Liver (tissue), 9 donors: ENCODE data around the gene DTWD2. TPM values are rescaled to one million over a fixed set of nuclear protein-coding genes. Genes with fewer than 3 reads are reported as not detected.
A peak's percentile ranks its signal among the peaks of the same experiment; 100 is the strongest.

ENCODE experiments used
- DNase-seq: peaks from one replicate; pipeline ENCODE4 v3.0.0-alpha.2; 2017; ENCODE audit warnings: low spot score
- H3K27ac ChIP-seq, 2 donors: one replicate each; pipeline ENCODE4 v1.7.0; 2013; ENCODE audit warnings: inconsistent platforms in 2 of 2, low read length in 2 of 2, control low read depth in 1 of 2, low read depth in 1 of 2, mild to moderate bottlenecking in 1 of 2
- H3K27me3 ChIP-seq, 4 donors: one replicate each; pipeline versions ENCODE4 v1.6.1 to v1.7.0; 2013; ENCODE audit warnings: low read length in 3 of 4, inconsistent platforms in 1 of 4, mild to moderate bottlenecking in 1 of 4, moderate library complexity in 1 of 4; ENCODE audit not compliant: control insufficient read depth in 4 of 4, insufficient read depth in 4 of 4
- H3K36me3 ChIP-seq, 4 donors: one replicate each; pipeline versions ENCODE4 v1.6.1 to v1.7.0; 2013; ENCODE audit warnings: low read length in 3 of 4, mild to moderate bottlenecking in 3 of 4, low read depth in 1 of 4, moderate library complexity in 1 of 4; ENCODE audit not compliant: control insufficient read depth in 4 of 4, insufficient read depth in 3 of 4
- H3K4me1 ChIP-seq, 4 donors: one replicate each; pipeline versions ENCODE4 v1.6.1 to v1.7.0; 2013; ENCODE audit warnings: low read length in 3 of 4, mild to moderate bottlenecking in 3 of 4, moderate library complexity in 1 of 4; ENCODE audit not compliant: control insufficient read depth in 4 of 4, insufficient read depth in 4 of 4
- H3K4me3 ChIP-seq, 3 donors: one replicate each; pipeline versions ENCODE4 v1.6.1 to v1.7.0; 2013; ENCODE audit warnings: low read length in 3 of 3, control low read depth in 1 of 3, low read depth in 1 of 3, mild to moderate bottlenecking in 1 of 3
- H3K9ac ChIP-seq, 2 donors: one replicate each; pipeline ENCODE4 v1.7.0; 2013; ENCODE audit warnings: low read length in 2 of 2, mild to moderate bottlenecking in 2 of 2, moderate library complexity in 2 of 2, control low read depth in 1 of 2, low read depth in 1 of 2
- H3K9me3 ChIP-seq, 4 donors: one replicate each; pipeline versions ENCODE4 v1.6.1 to v1.7.0; 2013; ENCODE audit warnings: low read length in 3 of 4; ENCODE audit not compliant: control insufficient read depth in 4 of 4
- EGR1 ChIP-seq, 2 donors: IDR thresholded peaks; 2 replicates each; pipeline ENCODE4 v1.6.1; 2016 to 2018; ENCODE audit warnings: antibody characterized with exemption in 2 of 2, low read depth in 2 of 2
- FOXA2 ChIP-seq: IDR thresholded peaks from 2 replicates; pipeline ENCODE4 v1.6.1; 2016; ENCODE audit warnings: antibody characterized with exemption
- HNF4A ChIP-seq, 2 donors: conservative IDR thresholded peaks; 2 replicates each; pipeline ENCODE4 v1.6.1; 2016; ENCODE audit warnings: antibody characterized with exemption in 2 of 2, mild to moderate bottlenecking in 2 of 2
- RAD21 ChIP-seq, 2 donors: IDR thresholded peaks; 2 replicates each; pipeline ENCODE4 v1.6.1; 2016; ENCODE audit warnings: antibody characterized with exemption in 2 of 2, mild to moderate bottlenecking in 2 of 2
- SP1 ChIP-seq: IDR thresholded peaks from 2 replicates; pipeline ENCODE4 v1.6.1; 2018; ENCODE audit warnings: antibody characterized with exemption, mild to moderate bottlenecking
- YY1 ChIP-seq: IDR thresholded peaks from 2 replicates; pipeline ENCODE4 v1.6.1; 2016; ENCODE audit warnings: antibody characterized with exemption, mild to moderate bottlenecking
- WGBS: extraction: QIAGEN DNeasy Blood & Tissue Kit; methylation state at CpG from one replicate; pipeline ENCODE4 v1.1.7; 2013; 5-methylcytosine and 5-hydroxymethylcytosine counted together
- polyA plus RNA-seq, 2 donors: library from polyadenylated mRNA; stranded (reverse) in 1 of 2; unstranded in 1 of 2; fragments of 200-250 nt in 1 of 2; fragments of >200 nt in 1 of 2; fragmentation: Nextera tagmentation in 1 of 2; extraction: Ambion mirVana in 1 of 2; gene quantifications; one replicate each; pipeline versions ENCODE4 v1.2.1 to v1.2.3, GENCODE V29; 2013 to 2015
- total RNA-seq, 2 donors: library from RNA; depleted of rRNA; stranded (reverse); fragments of >200 nt; gene quantifications; one replicate each; pipeline ENCODE4 v1.2.3, GENCODE V29; 2014
- TF ChIP-seq, protein P1 (sequence below): fragments of 150-350 bp; IDR thresholded peaks from 2 replicates; pipeline ENCODE4 v1.5.1; 2017; ENCODE audit warnings: improper control_type of control experiment, low read depth, low read length; ENCODE audit not compliant: missing input control
- TF ChIP-seq, protein P2 (sequence below): IDR thresholded peaks from 2 replicates; pipeline ENCODE4 v1.6.1; 2016; ENCODE audit warnings: antibody characterized with exemption
- donor health status: healthy.
- donor health status: healthy.
- donor health status: healthy.
- donor health status: healthy.
- donor health status: healthy.

Gene DTWD2
- total and polyA plus RNA-seq, 4 donors = 2.3 to 10.7 (median 4.3) TPM

DNA sequence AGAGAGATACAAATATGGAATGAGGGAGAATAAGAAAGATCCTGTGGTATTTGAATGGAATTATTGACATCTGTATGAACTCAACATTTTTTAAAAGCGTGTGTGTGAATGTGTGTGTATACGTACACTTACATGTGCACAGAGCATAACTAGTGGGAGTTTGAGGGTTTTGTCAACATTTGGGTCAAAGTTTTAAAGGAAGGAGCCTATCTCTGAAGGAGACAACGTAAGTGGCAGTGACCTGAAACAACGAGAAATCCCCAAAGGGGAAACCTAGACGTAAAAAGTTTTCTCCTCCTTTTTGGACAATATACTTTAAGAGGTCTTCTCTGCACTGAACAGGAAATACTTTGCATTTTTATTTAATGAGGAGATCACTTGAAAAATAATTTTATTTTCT is 40.2 kb upstream of the DTWD2 start:
- Histone ChIP-seq H3K9ac (no peak overlapping the region), H3K27me3 (no peaks in the 10 kb centered on the region), H3K4me1 (no peaks in the 10 kb centered on the region), H3K36me3 (no peaks in the 10 kb centered on the region), H3K27ac (no peak overlapping the region), H3K9me3 (no peaks in the 10 kb centered on the region), H3K4me3 (no peak overlapping the region)
- WGBS = 90% methylated on average over 5 of the region's 5 CpGs
- DNase-seq = no peak
- TF ChIP-seq, protein P1, sequence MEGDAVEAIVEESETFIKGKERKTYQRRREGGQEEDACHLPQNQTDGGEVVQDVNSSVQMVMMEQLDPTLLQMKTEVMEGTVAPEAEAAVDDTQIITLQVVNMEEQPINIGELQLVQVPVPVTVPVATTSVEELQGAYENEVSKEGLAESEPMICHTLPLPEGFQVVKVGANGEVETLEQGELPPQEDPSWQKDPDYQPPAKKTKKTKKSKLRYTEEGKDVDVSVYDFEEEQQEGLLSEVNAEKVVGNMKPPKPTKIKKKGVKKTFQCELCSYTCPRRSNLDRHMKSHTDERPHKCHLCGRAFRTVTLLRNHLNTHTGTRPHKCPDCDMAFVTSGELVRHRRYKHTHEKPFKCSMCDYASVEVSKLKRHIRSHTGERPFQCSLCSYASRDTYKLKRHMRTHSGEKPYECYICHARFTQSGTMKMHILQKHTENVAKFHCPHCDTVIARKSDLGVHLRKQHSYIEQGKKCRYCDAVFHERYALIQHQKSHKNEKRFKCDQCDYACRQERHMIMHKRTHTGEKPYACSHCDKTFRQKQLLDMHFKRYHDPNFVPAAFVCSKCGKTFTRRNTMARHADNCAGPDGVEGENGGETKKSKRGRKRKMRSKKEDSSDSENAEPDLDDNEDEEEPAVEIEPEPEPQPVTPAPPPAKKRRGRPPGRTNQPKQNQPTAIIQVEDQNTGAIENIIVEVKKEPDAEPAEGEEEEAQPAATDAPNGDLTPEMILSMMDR = no peak
- TF ChIP-seq SP1 = no peak
- TF ChIP-seq, protein P2, sequence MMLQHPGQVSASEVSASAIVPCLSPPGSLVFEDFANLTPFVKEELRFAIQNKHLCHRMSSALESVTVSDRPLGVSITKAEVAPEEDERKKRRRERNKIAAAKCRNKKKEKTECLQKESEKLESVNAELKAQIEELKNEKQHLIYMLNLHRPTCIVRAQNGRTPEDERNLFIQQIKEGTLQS = no peak
- no peak for TF ChIP-seq FOXA2

DNA sequence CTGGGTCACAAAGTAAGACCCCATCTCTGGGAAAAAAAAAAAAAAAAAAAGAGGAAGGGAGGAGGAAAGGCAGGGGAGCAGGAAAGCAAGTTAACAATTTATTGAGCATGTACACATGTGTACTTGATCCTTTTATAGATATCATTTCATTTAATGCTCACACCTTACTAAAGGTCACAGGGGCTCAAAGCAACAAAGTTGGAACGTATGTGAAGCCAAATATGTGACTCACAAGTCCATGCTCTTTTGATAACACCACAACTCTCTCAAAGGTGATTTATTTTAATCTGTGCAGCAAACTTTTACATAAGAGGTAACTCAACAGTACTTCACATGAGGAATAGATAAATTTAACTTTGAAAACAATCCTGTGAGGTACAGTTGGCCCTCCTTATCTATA is 34.4 kb upstream of the DTWD2 start:
- no peak for DNase-seq
- no peaks in the 10 kb centered on the region for H3K9me3 ChIP-seq
- H3K9ac ChIP-seq = no peak overlapping the region
- no peaks in the 10 kb centered on the region for H3K36me3 ChIP-seq
- H3K27me3 ChIP-seq = no peaks in the 10 kb centered on the region
- no peak overlapping the region for H3K27ac ChIP-seq
- H3K4me1 ChIP-seq = no peaks in the 10 kb centered on the region
- TF ChIP-seq YY1 (no peak), HNF4A (conservative IDR thresholded peaks at IDR 0.05) (no peak)
- H3K4me3 ChIP-seq = no peak overlapping the region
- WGBS = 14% methylated on average over 1 of the region's 1 CpG

DNA sequence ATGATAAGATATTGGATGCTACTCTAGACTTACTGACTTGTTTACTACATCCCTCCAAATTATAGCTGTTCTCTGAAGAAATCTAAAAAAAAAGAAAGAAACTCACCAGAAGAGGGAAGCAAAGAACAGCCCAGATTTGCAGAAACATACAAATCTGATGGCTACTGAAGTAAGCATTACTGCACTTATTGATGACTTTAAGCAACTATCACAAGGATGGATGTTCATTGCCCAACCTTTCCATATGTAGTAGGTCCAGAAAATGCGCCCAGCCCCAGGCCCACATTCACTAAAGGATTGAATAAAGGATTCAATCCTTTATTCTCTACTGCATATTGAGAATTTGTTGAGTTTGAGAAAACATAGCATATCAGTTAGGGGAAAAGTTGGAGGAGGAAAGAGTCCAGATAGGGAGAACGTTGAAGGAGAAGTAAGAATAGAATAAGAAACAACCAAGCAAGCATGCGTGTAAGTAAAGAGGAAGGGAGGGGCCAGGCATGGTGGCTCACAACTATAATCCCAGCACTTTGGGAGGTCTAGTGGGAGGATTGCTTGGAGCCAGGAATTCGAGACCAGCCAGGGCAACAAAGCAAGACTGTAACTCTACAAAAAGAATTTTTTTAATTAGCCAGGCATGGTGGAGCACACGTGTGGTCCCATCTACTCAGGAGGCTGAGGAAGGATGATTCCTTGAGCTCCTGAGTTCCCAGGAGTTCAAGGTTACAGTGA is 33.8 kb upstream of the DTWD2 start:
- Histone ChIP-seq H3K9ac (no peak overlapping the region), H3K4me1 (no peaks in the 10 kb centered on the region), H3K27ac (no peak overlapping the region), H3K4me3 (no peak overlapping the region), H3K27me3 (no peaks in the 10 kb centered on the region), H3K9me3 (no peaks in the 10 kb centered on the region), H3K36me3 (no peaks in the 10 kb centered on the region)
- 63% methylated on average over 5 of the region's 5 CpGs for WGBS
- TF ChIP-seq RAD21 (IDR thresholded peaks at IDR 0.05) (peak; percentile 91), EGR1 (IDR thresholded peaks at IDR 0.05; ENCODE audit: low read depth in 2 of 2) (no peak)
- TF ChIP-seq, protein P1 = peak; percentile 31
- no peak for DNase-seq
